ENCODE data around the gene MIPOL1. TPM values are rescaled to one million over a fixed set of nuclear protein-coding genes. Genes with fewer than 3 reads are reported as not detected.

The MIPOL1 gene
- total and polyA plus RNA-seq, 2 of the 13 experiments (the other 11 are each of a cell fraction or from before 2014, with no cell fraction given) = 8.6 to 34.2 TPM

- ATAC-seq (no peak), DNase-seq (ENCODE audit: low spot score) (no peak), FAIRE-seq (no peak)
- BruUV-seq (replicated peaks) = no TSS peak
- no peaks in the 10 kb centered on the region for H4K20me1 ChIP-seq (ENCODE audit: insufficient read depth, low read length)
- peaks cover 21% of the 10 kb centered on the region for H3K9me3 ChIP-seq (ENCODE audit: low read length)
- TF ChIP-seq HMG20B (CRISPR knock-in tag; conservative IDR thresholded peaks at IDR 0.05) (no peak), CREBL2 (CRISPR knock-in tag; IDR thresholded peaks at IDR 0.05; ENCODE audit: borderline replicate concordance) (no peak), SAFB2 (CRISPR knock-in tag; IDR thresholded peaks at IDR 0.05; ENCODE audit: borderline replicate concordance, low read depth) (no peak), KAT7 (CRISPR knock-in tag; IDR thresholded peaks at IDR 0.05; ENCODE audit: borderline replicate concordance) (no peak)
- TF ChIP-seq, protein P1, sequence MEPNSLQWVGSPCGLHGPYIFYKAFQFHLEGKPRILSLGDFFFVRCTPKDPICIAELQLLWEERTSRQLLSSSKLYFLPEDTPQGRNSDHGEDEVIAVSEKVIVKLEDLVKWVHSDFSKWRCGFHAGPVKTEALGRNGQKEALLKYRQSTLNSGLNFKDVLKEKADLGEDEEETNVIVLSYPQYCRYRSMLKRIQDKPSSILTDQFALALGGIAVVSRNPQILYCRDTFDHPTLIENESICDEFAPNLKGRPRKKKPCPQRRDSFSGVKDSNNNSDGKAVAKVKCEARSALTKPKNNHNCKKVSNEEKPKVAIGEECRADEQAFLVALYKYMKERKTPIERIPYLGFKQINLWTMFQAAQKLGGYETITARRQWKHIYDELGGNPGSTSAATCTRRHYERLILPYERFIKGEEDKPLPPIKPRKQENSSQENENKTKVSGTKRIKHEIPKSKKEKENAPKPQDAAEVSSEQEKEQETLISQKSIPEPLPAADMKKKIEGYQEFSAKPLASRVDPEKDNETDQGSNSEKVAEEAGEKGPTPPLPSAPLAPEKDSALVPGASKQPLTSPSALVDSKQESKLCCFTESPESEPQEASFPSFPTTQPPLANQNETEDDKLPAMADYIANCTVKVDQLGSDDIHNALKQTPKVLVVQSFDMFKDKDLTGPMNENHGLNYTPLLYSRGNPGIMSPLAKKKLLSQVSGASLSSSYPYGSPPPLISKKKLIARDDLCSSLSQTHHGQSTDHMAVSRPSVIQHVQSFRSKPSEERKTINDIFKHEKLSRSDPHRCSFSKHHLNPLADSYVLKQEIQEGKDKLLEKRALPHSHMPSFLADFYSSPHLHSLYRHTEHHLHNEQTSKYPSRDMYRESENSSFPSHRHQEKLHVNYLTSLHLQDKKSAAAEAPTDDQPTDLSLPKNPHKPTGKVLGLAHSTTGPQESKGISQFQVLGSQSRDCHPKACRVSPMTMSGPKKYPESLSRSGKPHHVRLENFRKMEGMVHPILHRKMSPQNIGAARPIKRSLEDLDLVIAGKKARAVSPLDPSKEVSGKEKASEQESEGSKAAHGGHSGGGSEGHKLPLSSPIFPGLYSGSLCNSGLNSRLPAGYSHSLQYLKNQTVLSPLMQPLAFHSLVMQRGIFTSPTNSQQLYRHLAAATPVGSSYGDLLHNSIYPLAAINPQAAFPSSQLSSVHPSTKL (CRISPR knock-in tag; IDR thresholded peaks at IDR 0.05) = no peak
- CTCF ChIA-PET (ENCODE audit: low intra/inter-chr PET ratio, low total read pairs) = no interaction called here
- no peak overlapping the region for H3K4me2 ChIP-seq (ENCODE audit: low read depth, low read length)
- WGBS (ENCODE audit: low lambda C conversion rate) = 91% methylated on average over 2 of the region's 2 CpGs
- no peaks in the 10 kb centered on the region for H3K36me3 ChIP-seq (replicated peaks in 1 of 2; ENCODE audit: control insufficient read depth in 1 of 2, insufficient read depth in 2 of 2, low read length in 2 of 2)
- H3K27ac ChIP-seq (ENCODE audit: extremely low read length, insufficient read depth, low read length) = no peak overlapping the region
- no peak overlapping the region for H2AFZ ChIP-seq (ENCODE audit: low read length)
- intact Hi-C loops (cut with micrococcal nuclease; ENCODE audit: unreplicated experiment) = no loop called here
- H3K4me3 ChIP-seq (replicated peaks in 1 of 3; ENCODE audit: insufficient read depth in 1 of 3, low read depth in 2 of 3, low read length in 3 of 3) = no peak overlapping the region
- POLR2A ChIA-PET = no interaction called here
- no peaks in the 10 kb centered on the region for H3K27me3 ChIP-seq (ENCODE audit: control insufficient read depth in 1 of 2, insufficient read depth in 2 of 2, low read length in 2 of 2)
- H3K4me1 ChIP-seq (ENCODE audit: insufficient read depth, low read length) = peaks cover 50% of the 10 kb centered on the region
- in situ Hi-C loops (cut with HindIII; ENCODE audit: extremely low pct_ligation_motif_present, low pct_unique_long_range_greater_than_20kb) = no loop called here
- H3K9ac ChIP-seq (ENCODE audit: insufficient read depth, low read depth, low read length) = no peak overlapping the region
- peaks cover 27% of the 10 kb centered on the region for H3K79me2 ChIP-seq (ENCODE audit: insufficient read depth, low read length)
Observed at GRCh38 chr14:37202812-37203211, 5.1 kb downstream of the MIPOL1 start.
